PC-9 (cell line): ENCODE measurements around the gene CACNB1. TPM values are rescaled to one million over a fixed set of nuclear protein-coding genes. Genes with fewer than 3 reads are reported as not detected.

ENCODE experiments used
- BruUV-seq: library from RNA; stranded (reverse); fragments of 400-500 nt; replicated peaks from 2 replicates; lab custom pipeline; 2021; lab: Mats Ljungman, UMichigan
- CTCF ChIA-PET: fragments of 300-600 bp; sonication (Branson Sonifier 250); formaldehyde crosslinking; loops from one replicate; lab custom pipeline; 2022; ENCODE audit warnings: antibody characterized with exemption; lab: Charles Lee
- POLR2A ChIA-PET: fragments of 300-600 bp; sonication (Branson Sonifier 250); formaldehyde crosslinking; loops from one replicate; lab custom pipeline; 2022; ENCODE audit warnings: antibody characterized with exemption; ENCODE audit not compliant: unreplicated experiment; lab: Charles Lee
- DNase-seq, 2 experiments: peaks; one replicate each; pipeline versions ENCODE4 v3.0.0 to v3.0.0-alpha.2; 2015 to 2022; ENCODE audit warnings: mixed read lengths in 1 of 2
- H2AFZ ChIP-seq: fragments of 200-600 bp; sonication (generic); 2 replicates; pipeline ENCODE4 v1.8.1; 2017; ENCODE audit warnings: antibody characterized with exemption
- H3F3A ChIP-seq: fragments of 200-600 bp; sonication (generic); 2 replicates; pipeline ENCODE4 v1.8.1; 2017; ENCODE audit warnings: antibody characterized with exemption, mild to moderate bottlenecking, low read depth; ENCODE audit not compliant: insufficient read depth
- H3K27ac ChIP-seq: fragments of 200-600 bp; sonication (generic); 2 replicates; pipeline ENCODE4 v1.6.1; 2016; ENCODE audit warnings: mixed run types
- H3K27me3 ChIP-seq: fragments of 200-600 bp; sonication (generic); 2 replicates; pipeline ENCODE4 v1.6.1; 2016; ENCODE audit warnings: low read depth, mixed run types; ENCODE audit not compliant: insufficient read depth
- H3K36me3 ChIP-seq: fragments of 200-600 bp; sonication (generic); 2 replicates; pipeline ENCODE4 v1.6.1; 2016; ENCODE audit warnings: low read depth, mixed run types
- H3K4me1 ChIP-seq: fragments of 200-600 bp; sonication (generic); replicated peaks from 2 replicates; pipeline ENCODE4 v1.6.1; 2016; ENCODE audit warnings: mixed run types; ENCODE audit not compliant: insufficient read depth
- H3K4me2 ChIP-seq: fragments of 200-600 bp; sonication (generic); 2 replicates; pipeline ENCODE4 v1.6.1; 2017; ENCODE audit warnings: mixed run types
- H3K4me3 ChIP-seq: fragments of 200-600 bp; sonication (generic); 2 replicates; pipeline ENCODE4 v1.6.1; 2016; ENCODE audit warnings: mixed run types
- H3K79me2 ChIP-seq: fragments of 200-600 bp; sonication (generic); 2 replicates; pipeline ENCODE4 v1.6.1; 2017; ENCODE audit warnings: low read depth, mixed run types
- H3K9me2 ChIP-seq: fragments of 200-600 bp; sonication (generic); 2 replicates; pipeline ENCODE4 v1.8.1; 2017; ENCODE audit warnings: mild to moderate bottlenecking; ENCODE audit not compliant: insufficient read depth
- H3K9me3 ChIP-seq: fragments of 200-600 bp; sonication (generic); 2 replicates; pipeline ENCODE4 v1.8.1; 2016; ENCODE audit warnings: low read depth; ENCODE audit not compliant: insufficient read depth
- H4K20me1 ChIP-seq: fragments of 200-600 bp; sonication (generic); 2 replicates; pipeline ENCODE4 v1.8.1; 2017; ENCODE audit not compliant: insufficient read depth
- EZH2 ChIP-seq: fragments of 200-600 bp; sonication (generic); IDR thresholded peaks from 2 replicates; pipeline ENCODE4 v1.8.0; 2017; ENCODE audit warnings: antibody characterized with exemption, low read depth
- intact Hi-C: fragments of 100-400 bp; cut with micrococcal nuclease; formaldehyde crosslinking; loops from one replicate; pipeline ENCODE4 v1.10.0; 2022; ENCODE audit not compliant: unreplicated experiment
- total RNA-seq: library from RNA; stranded (reverse); gene quantifications from 2 replicates; pipeline ENCODE4 v1.2.3, GENCODE V29; 2021
- TF ChIP-seq, protein P1 (sequence below): fragments of 200-600 bp; sonication (generic); conservative IDR thresholded peaks from 2 replicates; pipeline ENCODE4 v1.6.1; 2017; ENCODE audit warnings: mixed run types, antibody characterized with exemption, mild to moderate bottlenecking, moderate library complexity

Gene CACNB1
- total RNA-seq, 1 experiment from 2014 or later: 21.4 TPM

DNA sequence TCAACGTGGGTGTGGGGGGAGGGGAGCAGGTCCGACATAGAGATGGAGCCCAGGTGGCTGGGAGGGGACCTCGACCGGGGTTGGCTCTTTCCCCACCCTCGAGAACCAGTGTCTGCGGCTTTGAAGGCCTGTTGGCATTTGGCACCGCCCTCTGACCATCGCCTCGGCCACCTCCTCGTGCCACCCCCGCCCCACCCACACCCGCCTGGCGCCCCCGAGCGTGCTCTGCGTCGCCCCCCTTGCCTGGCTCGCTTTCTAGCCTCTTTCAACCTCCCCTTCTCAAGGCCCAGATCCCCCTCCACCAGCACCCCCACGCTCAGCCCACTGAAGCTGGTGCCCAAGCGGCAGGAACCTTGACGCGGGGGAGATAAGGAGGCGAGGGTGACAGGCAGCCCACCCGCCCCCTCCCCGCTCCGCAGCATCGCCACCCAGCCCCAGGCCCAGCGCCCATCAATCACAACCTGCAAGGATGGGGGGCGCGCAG lies 619 bp downstream of the CACNB1 start:
- intact Hi-C loops: no loop called here
- no peak overlapping the region for H3K27ac ChIP-seq

DNA sequence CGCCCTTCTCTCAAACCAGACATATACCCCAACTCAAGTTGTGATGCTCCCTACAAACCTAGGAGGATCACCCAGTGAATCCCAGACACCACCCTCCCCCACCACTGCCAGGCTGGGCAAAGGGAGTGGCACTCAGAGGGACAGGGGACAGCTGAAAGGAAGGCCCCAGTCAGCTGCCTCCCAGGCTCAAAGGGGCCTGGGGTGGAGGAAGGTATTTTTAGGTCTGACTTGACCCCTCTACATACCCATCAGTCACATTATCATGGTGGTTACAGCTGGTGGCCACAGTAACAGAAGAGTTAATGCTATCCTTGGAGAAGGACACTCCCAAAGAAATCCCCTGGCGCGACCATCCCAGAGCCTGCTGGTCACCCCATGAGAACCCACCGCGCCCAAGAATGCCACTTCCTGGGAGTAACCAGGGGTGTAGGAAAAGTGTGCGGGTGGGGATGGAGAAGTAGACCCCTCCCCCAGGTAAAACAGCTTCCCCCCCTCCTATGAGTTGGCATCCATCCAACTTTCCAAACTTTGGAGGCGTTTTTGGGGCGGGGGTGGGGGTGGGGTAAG lies 1.1 kb downstream of the CACNB1 start:
- Histone ChIP-seq H3K27ac (no peak overlapping the region), H4K20me1 (0 out of 2 replicates have a peak, but pooled peaks cover 2% of the 10 kb centered on the region), H3K9me3 (no peaks in the 10 kb centered on the region), H3K4me3 (peak overlapping the region; percentile 92; the same call in 1 of the 2 replicates), H3F3A (peaks cover 34% of the 10 kb centered on the region), H3K27me3 (no peaks in the 10 kb centered on the region), H3K36me3 (peaks cover 8% of the 10 kb centered on the region), H3K4me1 (peaks cover 21% of the 10 kb centered on the region), H3K9me2 (no peaks in the 10 kb centered on the region), H3K4me2 (peak overlapping the region; percentile 90), H3K79me2 (peaks cover 28% of the 10 kb centered on the region), H2AFZ (no peak overlapping the region)
- ChIA-PET POLR2A (interaction anchor here (0.6 kb wide), 1 partner anchor 1463 kb away, joined by 3 read pairs; no protein-coding TSS in a partner anchor), CTCF (interaction anchor here (2.0 kb wide), 1 partner anchor 43 kb away, joined by 4 read pairs; no protein-coding TSS in a partner anchor)
- intact Hi-C loops: no loop called here
- TF ChIP-seq EZH2: no peak
- TF ChIP-seq, protein P1, sequence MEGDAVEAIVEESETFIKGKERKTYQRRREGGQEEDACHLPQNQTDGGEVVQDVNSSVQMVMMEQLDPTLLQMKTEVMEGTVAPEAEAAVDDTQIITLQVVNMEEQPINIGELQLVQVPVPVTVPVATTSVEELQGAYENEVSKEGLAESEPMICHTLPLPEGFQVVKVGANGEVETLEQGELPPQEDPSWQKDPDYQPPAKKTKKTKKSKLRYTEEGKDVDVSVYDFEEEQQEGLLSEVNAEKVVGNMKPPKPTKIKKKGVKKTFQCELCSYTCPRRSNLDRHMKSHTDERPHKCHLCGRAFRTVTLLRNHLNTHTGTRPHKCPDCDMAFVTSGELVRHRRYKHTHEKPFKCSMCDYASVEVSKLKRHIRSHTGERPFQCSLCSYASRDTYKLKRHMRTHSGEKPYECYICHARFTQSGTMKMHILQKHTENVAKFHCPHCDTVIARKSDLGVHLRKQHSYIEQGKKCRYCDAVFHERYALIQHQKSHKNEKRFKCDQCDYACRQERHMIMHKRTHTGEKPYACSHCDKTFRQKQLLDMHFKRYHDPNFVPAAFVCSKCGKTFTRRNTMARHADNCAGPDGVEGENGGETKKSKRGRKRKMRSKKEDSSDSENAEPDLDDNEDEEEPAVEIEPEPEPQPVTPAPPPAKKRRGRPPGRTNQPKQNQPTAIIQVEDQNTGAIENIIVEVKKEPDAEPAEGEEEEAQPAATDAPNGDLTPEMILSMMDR: no peak
- BruUV-seq: TSS peak; percentile 22
- no peak for DNase-seq

More for the DNA sequence above, 619 bp downstream of the CACNB1 start:
- POLR2A ChIA-PET: no interaction called here
- Histone ChIP-seq H2AFZ (peak overlapping the region; percentile 91), H3K9me3 (no peaks in the 10 kb centered on the region), H3K4me3 (peak overlapping the region; percentile 92), H3K36me3 (peaks cover 13% of the 10 kb centered on the region), H3K9me2 (no peaks in the 10 kb centered on the region), H3K4me1 (peaks cover 26% of the 10 kb centered on the region), H4K20me1 (peaks cover 8% of the 10 kb centered on the region), H3K27me3 (no peaks in the 10 kb centered on the region), H3F3A (peaks cover 39% of the 10 kb centered on the region), H3K4me2 (peak overlapping the region; percentile 90), H3K79me2 (peaks cover 33% of the 10 kb centered on the region)
- no TSS peak for BruUV-seq
- TF ChIP-seq, protein P1: no peak
- TF ChIP-seq EZH2: no peak
- CTCF ChIA-PET: interaction anchor here (0.6 to 2.0 kb wide), 3 partner anchors 36 to 152 kb away, joined by 4 to 6 read pairs (median 4); no protein-coding TSS in a partner anchor
- DNase-seq: peak in 1 of 2 experiments; percentile 64

DNA sequence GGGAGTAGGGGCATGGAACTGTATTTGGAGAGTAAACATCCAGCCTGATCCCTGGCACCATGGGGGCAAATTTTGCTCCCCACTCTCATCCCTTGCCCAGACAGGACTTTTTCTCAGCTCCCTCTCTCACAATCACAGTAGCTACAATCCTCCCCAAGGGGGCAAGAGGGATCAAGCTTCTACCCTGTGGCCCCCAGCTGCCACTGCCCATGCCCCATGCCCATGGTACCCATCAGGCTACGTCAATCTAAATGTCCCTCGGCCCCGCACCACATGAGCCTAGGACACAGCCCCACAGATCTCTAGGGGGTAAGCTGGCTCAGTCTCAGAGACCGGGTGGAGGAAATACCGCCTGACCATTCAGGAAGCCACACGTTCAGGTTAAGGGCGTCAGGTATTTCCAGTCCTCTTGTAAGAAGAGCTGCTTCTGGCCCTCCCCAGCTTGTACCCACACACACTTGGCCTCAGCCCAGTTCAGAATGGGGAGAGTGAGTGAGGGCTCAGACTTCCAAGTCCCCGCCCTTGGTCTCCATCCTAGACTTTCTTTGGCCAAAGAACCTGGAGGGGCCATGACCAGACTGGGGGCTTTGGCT lies 1.8 kb downstream of the CACNB1 start:
- Histone ChIP-seq H4K20me1 (no peaks in the 10 kb centered on the region), H3K79me2 (peaks cover 21% of the 10 kb centered on the region), H3K9me3 (no peaks in the 10 kb centered on the region), H3K36me3 (peaks cover 1% of the 10 kb centered on the region), H3K9me2 (no peaks in the 10 kb centered on the region), H3K27me3 (no peaks in the 10 kb centered on the region), H2AFZ (no peak overlapping the region), H3K27ac (no peak overlapping the region), H3F3A (peaks cover 27% of the 10 kb centered on the region), H3K4me1 (peaks cover 17% of the 10 kb centered on the region), H3K4me2 (peak overlapping the region; percentile 90), H3K4me3 (no peak overlapping the region)
- intact Hi-C loops: no loop called here
- DNase-seq: peak in 1 of 2 experiments; percentile 54
- ChIA-PET CTCF (interaction anchor here (2.0 kb wide), 1 partner anchor 42 kb away, joined by 4 read pairs; no protein-coding TSS in a partner anchor), POLR2A (interaction anchor here (0.6 to 0.7 kb wide), 2 partner anchors 212 to 1463 kb away, joined by 3 to 5 read pairs; no protein-coding TSS in a partner anchor)
- TF ChIP-seq, protein P1: no peak
- no peak for TF ChIP-seq EZH2
- no TSS peak for BruUV-seq
